Right kidney (tissue), 1 donor: ENCODE results near the gene LCNL1.
"Not testable (repeated sequence)": the region's sequence is repeated elsewhere in the genome, so short reads cannot be mapped to it uniquely, and the experiment has no call there.

ENCODE experiments used
- DNase-seq: peaks from one replicate; pipeline ENCODE4 v3.0.0-alpha.2; 2016

The LCNL1 gene

GRCh38 chr9:136995362-136995761 lies 12.6 kb downstream of the LCNL1 start:
- no peak for DNase-seq

- DNase-seq, result no peak
Measured at GRCh38 chr9:136995772-136996311, 13.0 kb downstream of the LCNL1 start.

- no peak for DNase-seq
Measured at GRCh38 chr9:136996361-136997292, 13.8 kb downstream of the LCNL1 start, which contains the start of gene CLIC3. Gene CLIC3, minus strand, starts transcription at chr9:136996568. Its CDS starts 25 bp downstream, at chr9:136996543.

- no peak for DNase-seq
Measured at GRCh38 chr9:136997371-136997770, 14.6 kb downstream of the LCNL1 start.

- DNase-seq, result no peak
Measured at GRCh38 chr9:136997830-136998234, 15.0 kb downstream of the LCNL1 start.

- no peak for DNase-seq
Measured at GRCh38 chr9:137000177-137000930, 17.6 kb downstream of the LCNL1 start.

GRCh38 chr9:137001857-137002645 lies 19.3 kb downstream of the LCNL1 start:
- no peak for DNase-seq

GRCh38 chr9:137002646-137003041 lies 19.9 kb downstream of the LCNL1 start:
- no peak for DNase-seq

- DNase-seq, result not testable (repeated sequence)
Measured at GRCh38 chr9:137004285-137004684, 21.5 kb downstream of the LCNL1 start.

GRCh38 chr9:137006116-137007003 lies 23.6 kb downstream of the LCNL1 start:
- no peak for DNase-seq

GRCh38 chr9:137007108-137007815 lies 24.5 kb downstream of the LCNL1 start:
- DNase-seq, result no peak

- DNase-seq, result no peak
Measured at GRCh38 chr9:137007816-137008270, 25.1 kb downstream of the LCNL1 start.

- no peak for DNase-seq
Measured at GRCh38 chr9:137008312-137008711, 25.5 kb downstream of the LCNL1 start.

GRCh38 chr9:137009217-137009616 lies 26.4 kb downstream of the LCNL1 start:
- no peak for DNase-seq

- no peak for DNase-seq
Measured at GRCh38 chr9:137009938-137010732, 27.3 kb downstream of the LCNL1 start.

GRCh38 chr9:137011156-137011555 lies 28.4 kb downstream of the LCNL1 start:
- no peak for DNase-seq

GRCh38 chr9:137011907-137012675 lies 29.3 kb downstream of the LCNL1 start:
- DNase-seq, result no peak

GRCh38 chr9:137012694-137013570 lies 30.1 kb downstream of the LCNL1 start:
- no peak for DNase-seq
